Nephron progenitor cell (in vitro differentiated cells): Measurements from ENCODE around the gene DNAJC4.

Source experiments
- DNase-seq: peaks from one replicate; pipeline ENCODE4 v3.0.0; 2021
- H3K27ac Mint-ChIP-seq: 2 replicates; pipeline ENCODE4 v1.8.0; 2021; ENCODE audit warnings: mild to moderate bottlenecking, moderate library complexity, mixed read lengths
- H3K27me3 Mint-ChIP-seq: 2 replicates; pipeline ENCODE4 v1.8.0; 2021; ENCODE audit warnings: mild to moderate bottlenecking, low read depth, mixed read lengths; ENCODE audit not compliant: poor library complexity
- H3K36me3 Mint-ChIP-seq: 2 replicates; pipeline ENCODE4 v1.8.0; 2021; ENCODE audit warnings: low read depth, mixed read lengths
- H3K4me1 Mint-ChIP-seq: 2 replicates; pipeline ENCODE4 v1.8.0; 2021; ENCODE audit warnings: mixed read lengths
- H3K4me3 Mint-ChIP-seq: 2 replicates; pipeline ENCODE4 v1.8.0; 2021; ENCODE audit warnings: mild to moderate bottlenecking, moderate library complexity, mixed read lengths
- H3K9me3 Mint-ChIP-seq: 2 replicates; pipeline ENCODE4 v1.8.0; 2021; ENCODE audit warnings: mild to moderate bottlenecking, moderate library complexity, mixed read lengths
- CTCF ChIP-seq: fragments of 200-600 bp; sonication (generic); IDR thresholded peaks from 2 replicates; pipeline ENCODE4 v1.5.0; 2021; ENCODE audit warnings: antibody characterized with exemption

The DNAJC4 gene

GRCh38 chr11:64224891-64225607, 5.3 kb upstream of the DNAJC4 start:
- peak overlapping the region; percentile 86 for H3K4me3 Mint-ChIP-seq
- H3K36me3 Mint-ChIP-seq = no peaks in the 10 kb centered on the region
- peak overlapping the region; percentile 93 for H3K27ac Mint-ChIP-seq
- H3K9me3 Mint-ChIP-seq = no peaks in the 10 kb centered on the region
- H3K27me3 Mint-ChIP-seq = no peaks in the 10 kb centered on the region
- TF ChIP-seq CTCF = no peak
- no peak for DNase-seq
- H3K4me1 Mint-ChIP-seq = peaks cover 37% of the 10 kb centered on the region

GRCh38 chr11:64225608-64226506, 4.5 kb upstream of the DNAJC4 start, which contains the start of the genes NUDT22 and TRPT1:
Gene NUDT22, plus strand, starts transcription at chr11:64226274. Its CDS starts 379 bp downstream, at chr11:64226653.
Gene TRPT1, minus strand, starts transcription at chr11:64226186. Its CDS starts 326 bp downstream, at chr11:64225860.
- H3K27ac Mint-ChIP-seq = peak within 1 kb of the TSS; percentile 93
- peaks cover 39% of the 10 kb centered on the region for H3K4me1 Mint-ChIP-seq
- H3K27me3 Mint-ChIP-seq = no peaks in the 10 kb centered on the region
- no peaks in the 10 kb centered on the region for H3K36me3 Mint-ChIP-seq
- peak within 1 kb of the TSS; percentile 86 for H3K4me3 Mint-ChIP-seq
- no peaks in the 10 kb centered on the region for H3K9me3 Mint-ChIP-seq
- TF ChIP-seq CTCF = peak; percentile 18
- peak; percentile 96 for DNase-seq

- Mint-ChIP-seq H3K36me3 (no peaks in the 10 kb centered on the region), H3K27ac (no peak overlapping the region), H3K9me3 (no peaks in the 10 kb centered on the region), H3K4me1 (peaks cover 44% of the 10 kb centered on the region), H3K27me3 (no peaks in the 10 kb centered on the region), H3K4me3 (peak overlapping the region; percentile 86)
- TF ChIP-seq CTCF = no peak
- DNase-seq = no peak
Measured at GRCh38 chr11:64226507-64227051, 3.8 kb upstream of the DNAJC4 start.

GRCh38 chr11:64227405-64227956, 2.9 kb upstream of the DNAJC4 start:
- no peak overlapping the region for H3K27ac Mint-ChIP-seq
- peaks cover 53% of the 10 kb centered on the region for H3K4me1 Mint-ChIP-seq

More at GRCh38 chr11:64227405-64227956, 2.9 kb upstream of the DNAJC4 start:
- Mint-ChIP-seq H3K4me3 (peak overlapping the region; percentile 86), H3K9me3 (no peaks in the 10 kb centered on the region), H3K36me3 (no peaks in the 10 kb centered on the region), H3K27me3 (peaks cover 5% of the 10 kb centered on the region)
- no peak for TF ChIP-seq CTCF
- no peak for DNase-seq
